Astrocyte (in vitro differentiated cells and primary cell): ENCODE measurements around the gene BOLA1.

Experiments used
- CTCF ChIP-seq: IDR thresholded peaks from 2 replicates; pipeline ENCODE4 v1.5.1; 2011; ENCODE audit warnings: low read depth, mild to moderate bottlenecking, inconsistent platforms, low read length, moderate library complexity; ENCODE audit not compliant: insufficient read depth
- EZH2 ChIP-seq: IDR thresholded peaks from 2 replicates; pipeline ENCODE4 v1.6.1; 2012; ENCODE audit warnings: mild to moderate bottlenecking, low read length, inconsistent platforms; ENCODE audit not compliant: insufficient read depth

- TF ChIP-seq EZH2 (no peak), CTCF (no peak)
Observed at GRCh38 chr1:149914545-149914944, 15.2 kb downstream of the BOLA1 start.
